Osteoblast (primary cell): Measurements from ENCODE around the gene IDE. TPM values are rescaled to one million over a fixed set of nuclear protein-coding genes. Genes with fewer than 3 reads are reported as not detected.

Experiments used
- DNase-seq: peaks from one replicate; pipeline ENCODE4 v3.0.0; 2011; ENCODE audit warnings: low spot score, mixed read lengths; ENCODE audit not compliant: insufficient read length; ENCODE audit errors: missing footprints
- H2AFZ ChIP-seq: 2 replicates; pipeline ENCODE4 v1.6.0; 2011; ENCODE audit warnings: mild to moderate bottlenecking, low read length
- H3K27ac ChIP-seq: 2 replicates; pipeline ENCODE4 v1.5.1; 2011; ENCODE audit warnings: mild to moderate bottlenecking, low read depth, low read length, moderate library complexity
- H3K27me3 ChIP-seq: 2 replicates; pipeline ENCODE4 v1.6.0; 2012; ENCODE audit warnings: mild to moderate bottlenecking, control low read depth, inconsistent platforms, low read length, moderate library complexity; ENCODE audit not compliant: insufficient read depth
- H3K36me3 ChIP-seq: 2 replicates; pipeline ENCODE4 v1.5.1; 2011; ENCODE audit warnings: mild to moderate bottlenecking, low read length, control low read depth, moderate library complexity; ENCODE audit not compliant: insufficient read depth
- H3K4me1 ChIP-seq: 2 replicates; pipeline ENCODE4 v1.5.1; 2011; ENCODE audit warnings: mild to moderate bottlenecking, low read length, control low read depth, moderate library complexity; ENCODE audit not compliant: insufficient read depth
- H3K4me2 ChIP-seq: 2 replicates; pipeline ENCODE4 v1.6.0; 2011; ENCODE audit warnings: mild to moderate bottlenecking, low read length; ENCODE audit not compliant: insufficient read depth
- H3K4me3 ChIP-seq: fragments of 200-600 bp; sonication (generic); 3 replicates; pipeline ENCODE4 v1.5.1; 2012; ENCODE audit warnings: mild to moderate bottlenecking, low read length, inconsistent platforms; ENCODE audit not compliant: insufficient read depth
- H3K79me2 ChIP-seq: 2 replicates; pipeline ENCODE4 v1.6.0; 2012; ENCODE audit warnings: mild to moderate bottlenecking, low read length, control low read depth, inconsistent platforms; ENCODE audit not compliant: insufficient read depth
- H3K9me3 ChIP-seq: 2 replicates; pipeline ENCODE4 v1.5.1; 2011; ENCODE audit warnings: low read depth, low read length, control low read depth
- H4K20me1 ChIP-seq: 2 replicates; pipeline ENCODE4 v1.6.0; 2012; ENCODE audit warnings: mild to moderate bottlenecking, low read length, control low read depth; ENCODE audit not compliant: insufficient read depth
- total RNA-seq: library from RNA; depleted of rRNA; stranded (reverse); fragments of >200 nt; gene quantifications from 2 replicates; pipeline ENCODE4 v1.2.3, GENCODE V29; 2012
- TF ChIP-seq, protein P1 (sequence below): IDR thresholded peaks from 2 replicates; pipeline ENCODE4 v1.5.1; 2011; ENCODE audit warnings: mild to moderate bottlenecking, low read depth, low read length, moderate library complexity; ENCODE audit errors: extremely low read depth

IDE gene
- total RNA-seq, 1 donor: 36.9 TPM

DNA sequence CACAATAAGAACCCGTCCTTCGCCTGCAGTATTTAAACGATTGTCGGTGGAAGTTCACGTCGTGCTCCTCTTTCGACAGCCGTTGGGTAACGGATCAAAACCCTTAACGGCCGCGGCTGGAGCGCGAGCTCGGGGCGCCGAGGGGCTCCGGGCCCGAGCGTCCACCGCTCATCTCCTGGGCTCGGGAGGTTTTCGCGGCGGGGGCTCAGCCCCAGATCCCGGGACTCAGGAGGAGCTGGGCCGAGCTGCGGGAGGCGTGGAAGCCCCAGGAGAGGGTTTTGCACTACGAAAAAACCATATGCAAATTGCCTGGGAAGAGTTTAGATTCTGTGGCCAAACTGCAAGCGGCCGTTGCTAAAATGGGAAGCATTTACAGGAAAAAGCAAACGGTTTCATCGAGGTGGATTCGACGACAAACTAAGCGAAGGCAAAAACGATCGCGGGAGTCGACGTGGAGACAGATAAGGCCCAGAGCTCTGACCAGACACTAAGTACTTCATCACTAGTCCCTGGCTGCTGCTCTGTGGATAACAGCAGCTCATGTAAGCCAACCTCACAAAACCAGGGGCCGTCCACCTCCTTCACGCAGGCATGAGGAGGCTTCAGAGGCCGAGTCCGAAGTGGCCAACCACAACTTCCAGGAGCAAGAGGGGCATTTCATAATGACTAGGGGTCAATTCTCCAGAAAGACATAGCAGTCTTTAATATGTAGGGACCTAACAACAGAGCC is 153.2 kb downstream of the IDE start:
- Histone ChIP-seq H4K20me1 (no peaks in the 10 kb centered on the region), H2AFZ (peak overlapping the region; percentile 80), H3K27ac (no peak overlapping the region), H3K79me2 (no peaks in the 10 kb centered on the region), H3K4me1 (no peaks in the 10 kb centered on the region), H3K4me2 (peak overlapping the region; percentile 81), H3K9me3 (peaks cover 2% of the 10 kb centered on the region), H3K4me3 (peak overlapping the region; percentile 67), H3K27me3 (peaks cover 2% of the 10 kb centered on the region), H3K36me3 (no peaks in the 10 kb centered on the region)
- DNase-seq: peak; percentile 59
- TF ChIP-seq, protein P1, sequence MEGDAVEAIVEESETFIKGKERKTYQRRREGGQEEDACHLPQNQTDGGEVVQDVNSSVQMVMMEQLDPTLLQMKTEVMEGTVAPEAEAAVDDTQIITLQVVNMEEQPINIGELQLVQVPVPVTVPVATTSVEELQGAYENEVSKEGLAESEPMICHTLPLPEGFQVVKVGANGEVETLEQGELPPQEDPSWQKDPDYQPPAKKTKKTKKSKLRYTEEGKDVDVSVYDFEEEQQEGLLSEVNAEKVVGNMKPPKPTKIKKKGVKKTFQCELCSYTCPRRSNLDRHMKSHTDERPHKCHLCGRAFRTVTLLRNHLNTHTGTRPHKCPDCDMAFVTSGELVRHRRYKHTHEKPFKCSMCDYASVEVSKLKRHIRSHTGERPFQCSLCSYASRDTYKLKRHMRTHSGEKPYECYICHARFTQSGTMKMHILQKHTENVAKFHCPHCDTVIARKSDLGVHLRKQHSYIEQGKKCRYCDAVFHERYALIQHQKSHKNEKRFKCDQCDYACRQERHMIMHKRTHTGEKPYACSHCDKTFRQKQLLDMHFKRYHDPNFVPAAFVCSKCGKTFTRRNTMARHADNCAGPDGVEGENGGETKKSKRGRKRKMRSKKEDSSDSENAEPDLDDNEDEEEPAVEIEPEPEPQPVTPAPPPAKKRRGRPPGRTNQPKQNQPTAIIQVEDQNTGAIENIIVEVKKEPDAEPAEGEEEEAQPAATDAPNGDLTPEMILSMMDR: no peak

DNA sequence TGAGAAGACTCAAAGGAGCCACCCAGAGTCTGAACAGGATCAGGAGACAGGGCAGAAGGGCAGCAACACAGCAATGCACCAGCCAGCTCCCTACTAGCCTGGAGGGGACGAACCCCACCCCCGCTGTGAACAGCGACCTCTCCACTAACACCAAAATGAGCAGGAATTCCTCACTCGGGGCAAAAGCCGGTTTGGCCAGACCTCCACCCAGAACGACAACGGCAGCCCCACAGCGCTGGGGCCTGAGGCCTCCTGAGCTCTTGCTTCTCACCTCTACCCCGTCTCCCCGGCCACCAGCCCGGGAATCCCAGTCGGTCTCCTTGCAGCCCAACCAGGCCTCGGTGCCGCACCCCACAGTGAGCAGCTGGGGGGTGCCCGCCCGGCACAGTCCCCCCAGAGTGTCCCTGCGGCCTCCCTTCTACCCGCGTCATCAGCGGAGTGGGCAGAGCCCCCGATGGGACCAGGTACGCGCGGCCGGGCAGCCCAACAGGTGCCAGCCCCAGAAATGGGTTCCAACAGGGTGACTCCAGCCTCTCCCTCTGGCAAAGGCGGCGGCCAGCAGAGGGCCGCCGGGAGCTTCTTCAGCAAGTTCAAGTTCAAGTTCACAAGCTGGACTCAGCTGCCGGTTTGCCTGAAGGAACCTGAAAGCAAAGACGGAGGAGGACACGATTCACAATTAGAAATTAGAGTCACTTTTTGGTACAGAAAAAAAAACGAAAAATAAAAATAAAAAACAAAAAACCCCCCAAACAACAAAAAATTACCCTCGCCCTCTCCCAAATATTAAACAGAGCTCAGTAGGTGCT is 153.9 kb downstream of the IDE start:
- peak overlapping the region; percentile 81 for H3K4me2 ChIP-seq
- no peaks in the 10 kb centered on the region for H3K36me3 ChIP-seq
- peak overlapping the region; percentile 80 for H2AFZ ChIP-seq
- peak overlapping the region; percentile 67 for H3K4me3 ChIP-seq
- peak; percentile 92 for DNase-seq
- peaks cover 2% of the 10 kb centered on the region for H3K9me3 ChIP-seq
- no peaks in the 10 kb centered on the region for H3K79me2 ChIP-seq
- H3K27me3 ChIP-seq: peaks cover 2% of the 10 kb centered on the region
- TF ChIP-seq, protein P1: peak; percentile 49
- no peaks in the 10 kb centered on the region for H4K20me1 ChIP-seq
- no peak overlapping the region for H3K27ac ChIP-seq
- H3K4me1 ChIP-seq: no peaks in the 10 kb centered on the region

DNA sequence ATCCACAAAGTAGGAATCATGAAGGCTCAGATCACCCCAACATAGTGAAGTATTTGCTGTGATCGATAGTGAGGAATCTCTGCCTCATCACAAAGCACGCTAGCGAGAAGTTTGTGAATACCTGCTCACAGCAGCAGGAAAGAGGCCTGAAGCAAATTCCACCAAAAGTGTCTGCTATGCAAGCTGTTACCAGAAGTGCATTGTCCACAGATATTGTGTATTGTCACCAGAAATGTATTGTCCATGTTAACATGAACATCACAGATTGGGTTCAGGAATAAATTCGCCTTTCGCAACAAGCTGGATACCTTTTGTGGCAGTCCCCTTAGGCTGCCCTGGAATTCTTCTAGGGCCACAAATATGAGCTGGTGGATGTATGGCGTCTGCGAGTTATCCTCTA is 155.0 kb downstream of the IDE start:
- Histone ChIP-seq H3K36me3 (no peaks in the 10 kb centered on the region), H3K9me3 (peaks cover 2% of the 10 kb centered on the region), H3K4me1 (no peaks in the 10 kb centered on the region), H4K20me1 (no peaks in the 10 kb centered on the region), H3K79me2 (no peaks in the 10 kb centered on the region), H3K27me3 (peaks cover 2% of the 10 kb centered on the region), H2AFZ (no peak overlapping the region), H3K4me2 (no peak overlapping the region), H3K27ac (no peak overlapping the region), H3K4me3 (no peak overlapping the region)
- DNase-seq: peak; percentile 46
- TF ChIP-seq, protein P1: no peak

DNA sequence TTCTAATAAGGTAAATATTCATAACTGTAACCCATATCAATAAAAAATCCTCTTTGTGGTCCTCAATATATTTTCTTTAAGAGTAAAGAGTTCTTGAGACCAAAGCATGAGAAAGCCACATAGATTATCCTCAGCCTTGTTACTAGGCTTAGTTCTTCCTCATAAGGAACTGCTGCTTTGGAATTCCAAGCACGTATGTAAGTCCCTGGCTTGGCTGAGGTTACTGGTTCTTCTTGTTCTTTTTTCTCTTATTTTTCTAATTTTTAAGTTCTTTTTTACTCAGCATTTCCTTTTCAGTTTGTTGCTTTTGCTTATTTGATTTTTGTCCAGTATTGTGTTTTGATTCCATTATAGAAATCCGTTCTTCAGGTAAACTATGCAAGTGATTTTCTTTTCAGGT is 155.7 kb downstream of the IDE start:
- Histone ChIP-seq H3K27ac (no peak overlapping the region), H3K27me3 (peaks cover 2% of the 10 kb centered on the region), H4K20me1 (no peaks in the 10 kb centered on the region), H3K4me2 (no peak overlapping the region), H3K9me3 (peaks cover 2% of the 10 kb centered on the region), H2AFZ (no peak overlapping the region), H3K36me3 (no peaks in the 10 kb centered on the region), H3K79me2 (no peaks in the 10 kb centered on the region), H3K4me3 (no peak overlapping the region), H3K4me1 (no peaks in the 10 kb centered on the region)
- TF ChIP-seq, protein P1: no peak
- DNase-seq: no peak
